ENCODE results near the gene CCDC85C. TPM values are rescaled to one million over a fixed set of nuclear protein-coding genes. Genes with fewer than 3 reads are reported as not detected.

Gene CCDC85C
- total RNA-seq, 2 donors from 2014 or later = 54.0 to 73.4 TPM

DNA sequence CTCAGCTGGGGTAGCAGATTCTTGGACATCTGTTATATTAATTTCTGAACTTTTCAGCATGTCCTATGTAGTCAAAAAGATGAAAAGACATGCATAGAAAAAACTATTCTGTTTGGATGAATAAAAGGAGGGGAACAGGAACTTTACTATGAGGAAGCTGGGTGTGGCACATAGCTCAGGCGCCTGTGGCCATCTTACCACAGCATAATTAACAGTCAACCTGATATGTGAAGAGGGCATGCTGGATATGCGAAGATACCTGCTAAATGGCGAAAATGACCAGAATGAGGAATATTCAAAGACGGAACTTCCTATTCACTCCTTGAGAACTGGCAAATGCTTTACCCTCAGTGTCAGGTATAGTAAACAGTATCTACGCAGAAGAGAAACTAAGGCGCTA, 141.8 kb downstream of the CCDC85C start:
- no peaks in the 10 kb centered on the region for H3K9me3 ChIP-seq
- H3K4me1 ChIP-seq = no peaks in the 10 kb centered on the region
- H3K4me3 ChIP-seq = no peak overlapping the region
- intact Hi-C loops (cut with DNase I) = no loop called here
- no peak overlapping the region for H3K9ac ChIP-seq (ENCODE audit: low read depth in 2 of 2, low read length in 2 of 2)
- TF ChIP-seq, protein P1, sequence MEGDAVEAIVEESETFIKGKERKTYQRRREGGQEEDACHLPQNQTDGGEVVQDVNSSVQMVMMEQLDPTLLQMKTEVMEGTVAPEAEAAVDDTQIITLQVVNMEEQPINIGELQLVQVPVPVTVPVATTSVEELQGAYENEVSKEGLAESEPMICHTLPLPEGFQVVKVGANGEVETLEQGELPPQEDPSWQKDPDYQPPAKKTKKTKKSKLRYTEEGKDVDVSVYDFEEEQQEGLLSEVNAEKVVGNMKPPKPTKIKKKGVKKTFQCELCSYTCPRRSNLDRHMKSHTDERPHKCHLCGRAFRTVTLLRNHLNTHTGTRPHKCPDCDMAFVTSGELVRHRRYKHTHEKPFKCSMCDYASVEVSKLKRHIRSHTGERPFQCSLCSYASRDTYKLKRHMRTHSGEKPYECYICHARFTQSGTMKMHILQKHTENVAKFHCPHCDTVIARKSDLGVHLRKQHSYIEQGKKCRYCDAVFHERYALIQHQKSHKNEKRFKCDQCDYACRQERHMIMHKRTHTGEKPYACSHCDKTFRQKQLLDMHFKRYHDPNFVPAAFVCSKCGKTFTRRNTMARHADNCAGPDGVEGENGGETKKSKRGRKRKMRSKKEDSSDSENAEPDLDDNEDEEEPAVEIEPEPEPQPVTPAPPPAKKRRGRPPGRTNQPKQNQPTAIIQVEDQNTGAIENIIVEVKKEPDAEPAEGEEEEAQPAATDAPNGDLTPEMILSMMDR (IDR thresholded peaks at IDR 0.05) = no peak
- DNase-seq = no peak
- H3K36me3 ChIP-seq = no peaks in the 10 kb centered on the region
- H3K27ac ChIP-seq = no peak overlapping the region
- H3K27me3 ChIP-seq = no peaks in the 10 kb centered on the region

DNA sequence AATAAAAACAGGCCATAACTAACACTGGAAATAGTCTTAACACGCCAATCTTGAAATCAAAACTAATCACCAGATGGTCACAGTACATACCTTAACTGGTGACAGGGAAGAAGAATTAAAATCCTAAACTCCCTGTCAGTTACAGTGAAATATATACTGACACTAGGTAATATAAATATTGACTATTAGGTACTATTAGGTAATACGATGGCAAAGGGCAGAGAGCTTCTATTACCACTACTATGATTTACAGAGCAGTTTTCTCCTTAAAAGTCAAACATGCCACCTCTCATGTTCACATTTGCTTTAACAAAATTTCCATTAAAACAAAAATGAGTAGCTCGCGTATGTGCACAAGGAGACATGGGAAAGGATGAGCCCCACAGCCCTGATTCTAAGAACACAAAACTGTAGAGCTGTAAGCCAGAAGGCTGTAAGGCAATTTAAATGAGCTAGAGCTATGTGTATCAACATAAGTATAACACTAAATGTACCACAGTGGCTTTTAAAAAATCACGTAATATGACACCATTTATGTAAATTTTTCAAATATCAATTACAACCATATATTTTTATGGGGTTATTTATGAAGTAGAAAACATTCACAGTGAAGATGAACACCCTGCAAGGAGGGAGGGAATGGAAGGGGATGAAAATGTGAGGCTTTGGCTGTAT, 142.5 kb downstream of the CCDC85C start:
- intact Hi-C loops (cut with DNase I) = no loop called here
- no peaks in the 10 kb centered on the region for H3K4me1 ChIP-seq
- TF ChIP-seq, protein P1 (IDR thresholded peaks at IDR 0.05) = no peak

DNA sequence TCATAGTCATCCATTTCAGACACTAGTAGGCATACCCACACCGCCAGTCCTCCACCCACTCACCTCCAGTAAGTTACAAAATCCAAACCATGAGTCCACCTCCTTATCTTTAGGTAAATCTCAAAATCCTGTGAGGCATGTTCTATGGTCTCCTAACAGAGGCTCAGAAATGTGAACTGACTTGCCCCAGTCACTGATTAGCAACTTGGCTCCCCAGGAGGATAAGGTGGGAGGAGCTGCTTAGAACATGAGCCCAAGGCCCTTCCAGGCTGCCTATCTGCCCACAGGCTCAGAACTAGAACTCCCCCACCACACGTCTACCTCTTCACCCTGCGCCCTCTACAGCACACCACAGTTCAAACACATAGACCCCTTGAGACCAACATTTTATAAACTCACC, 143.2 kb downstream of the CCDC85C start:
- TF ChIP-seq, protein P1 (IDR thresholded peaks at IDR 0.05) = no peak
- Histone ChIP-seq H3K27ac (no peak overlapping the region), H3K9me3 (no peaks in the 10 kb centered on the region), H3K4me3 (no peak overlapping the region), H3K4me1 (no peaks in the 10 kb centered on the region), H3K36me3 (peaks cover 3% of the 10 kb centered on the region), H3K9ac (ENCODE audit: low read depth in 2 of 2, low read length in 2 of 2) (no peak overlapping the region), H3K27me3 (no peaks in the 10 kb centered on the region)
- DNase-seq = no peak
- intact Hi-C loops (cut with DNase I) = no loop called here

More for the DNA sequence above, 142.5 kb downstream of the CCDC85C start:
- Histone ChIP-seq H3K27ac (no peak overlapping the region), H3K9me3 (no peaks in the 10 kb centered on the region), H3K9ac (ENCODE audit: low read depth in 2 of 2, low read length in 2 of 2) (no peak overlapping the region), H3K36me3 (peaks cover 2% of the 10 kb centered on the region), H3K27me3 (no peaks in the 10 kb centered on the region), H3K4me3 (no peak overlapping the region)
- no peak for DNase-seq

DNA sequence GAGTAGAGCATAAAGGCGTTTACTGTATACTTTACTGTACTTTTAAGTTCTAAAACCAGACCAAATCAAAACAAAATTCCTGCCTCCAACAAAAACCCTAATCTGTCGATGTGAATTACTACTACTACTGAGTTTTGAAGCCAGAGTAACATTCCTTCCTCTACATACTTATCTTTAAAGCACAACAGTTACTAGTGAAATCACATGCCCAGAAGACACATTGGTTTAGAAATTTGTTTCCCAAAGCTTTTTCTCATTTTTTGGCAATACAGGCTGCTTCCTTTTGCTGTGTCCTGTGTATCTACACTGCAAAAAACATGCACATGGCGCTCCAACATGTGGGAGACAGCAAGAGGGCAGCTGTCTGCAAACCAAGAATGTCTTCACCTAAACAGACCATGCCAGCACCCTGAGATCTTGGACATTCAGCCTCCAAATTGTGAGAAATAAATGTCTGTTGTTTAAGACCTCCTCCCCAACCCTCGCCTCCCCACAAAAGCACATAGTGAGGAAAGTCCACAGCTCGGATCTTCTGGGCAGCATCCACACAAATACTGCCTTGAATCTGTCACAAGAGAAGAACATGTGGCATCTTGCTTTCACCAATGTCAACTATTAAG, 144.4 kb downstream of the CCDC85C start:
- H3K9me3 ChIP-seq = no peaks in the 10 kb centered on the region
- TF ChIP-seq, protein P1 (IDR thresholded peaks at IDR 0.05) = no peak
- H3K9ac ChIP-seq (ENCODE audit: low read depth in 2 of 2, low read length in 2 of 2) = no peak overlapping the region
- H3K36me3 ChIP-seq = peaks cover 6% of the 10 kb centered on the region
- H3K4me1 ChIP-seq = no peaks in the 10 kb centered on the region
- no peaks in the 10 kb centered on the region for H3K27me3 ChIP-seq
- H3K27ac ChIP-seq = no peak overlapping the region
- intact Hi-C loops (cut with DNase I) = no loop called here
- DNase-seq = no peak
- H3K4me3 ChIP-seq = no peak overlapping the region

DNA sequence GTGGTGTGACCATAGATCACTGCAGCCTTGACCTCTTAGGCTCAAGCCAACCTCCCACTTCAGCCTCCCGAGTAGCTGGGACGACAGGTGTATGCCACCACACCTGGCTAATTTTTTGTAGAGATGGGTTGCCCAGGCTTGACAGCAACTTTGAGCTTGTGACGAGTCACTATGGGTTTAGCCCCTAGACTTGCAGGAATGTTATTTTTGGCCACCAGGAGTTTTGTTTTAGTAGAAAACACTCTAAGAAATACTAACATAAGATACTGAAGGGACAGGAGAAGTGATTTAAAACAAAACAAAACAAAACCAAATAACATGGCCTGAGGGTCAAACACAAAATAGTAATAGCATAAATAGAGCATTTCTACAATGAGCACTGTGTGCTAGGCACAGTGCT, 149.8 kb downstream of the CCDC85C start:
- Histone ChIP-seq H3K4me3 (no peak overlapping the region), H3K9ac (ENCODE audit: low read depth in 2 of 2, low read length in 2 of 2) (no peak overlapping the region), H3K4me1 (no peaks in the 10 kb centered on the region), H3K27me3 (no peaks in the 10 kb centered on the region), H3K9me3 (no peaks in the 10 kb centered on the region), H3K36me3 (peaks cover 6% of the 10 kb centered on the region), H3K27ac (no peak overlapping the region)
- intact Hi-C loops (cut with DNase I) = no loop called here
- TF ChIP-seq, protein P1 (IDR thresholded peaks at IDR 0.05) = no peak
- DNase-seq = no peak

All from colonic mucosa (tissue), 4 donors.